Mucosa of descending colon (tissue), 3 donors: Measurements from ENCODE around the gene SPECC1L. TPM values are rescaled to one million over a fixed set of nuclear protein-coding genes. Genes with fewer than 3 reads are reported as not detected.
A peak's percentile ranks its signal among the peaks of the same experiment; 100 is the strongest.

Experiments used
- ATAC-seq: fragments of 200-7000 bp; cut with Tn5 transposase; one replicate; pipeline ENCODE4 v1.9.1; 2020; ENCODE audit warnings: mild to moderate bottlenecking, moderate library complexity
- DNase-seq, 3 donors: peaks; one replicate each; pipeline ENCODE4 v3.0.0-alpha.2; 2020
- H3K36me3 ChIP-seq: fragments of 200-600 bp; one replicate; pipeline ENCODE4 v1.8.0; 2021; ENCODE audit warnings: low read depth, mild to moderate bottlenecking
- H3K4me1 ChIP-seq: fragments of 200-600 bp; one replicate; pipeline ENCODE4 v1.8.0; 2021; ENCODE audit warnings: low read depth, mild to moderate bottlenecking
- H3K4me3 ChIP-seq: fragments of 200-600 bp; one replicate; pipeline ENCODE4 v1.8.0; 2021; ENCODE audit warnings: mild to moderate bottlenecking
- H3K9me3 ChIP-seq: fragments of 200-600 bp; one replicate; pipeline ENCODE4 v1.8.0; 2021; ENCODE audit warnings: mild to moderate bottlenecking
- CTCF ChIP-seq: fragments of 200-600 bp; IDR thresholded peaks from one replicate; pipeline ENCODE4 v1.8.0; 2022; ENCODE audit warnings: antibody characterized with exemption, mild to moderate bottlenecking
- intact Hi-C, 2 donors: fragments of 100-400 bp; cut with DNase I in 1 of 2; cut with micrococcal nuclease in 1 of 2; formaldehyde crosslinking; loops; one replicate each; pipeline versions ENCODE4 v1.11.0 to v1.11.1; 2022; cut with DNase I, micrococcal nuclease
- total RNA-seq, 3 donors: library from RNA; stranded (reverse); fragmentation: NEBNext Ultra II Directional in 2 of 3; extraction: Animal tissue kit (Norgen Biotek cat#: 25700) in 2 of 3; gene quantifications; one replicate each; pipeline versions ENCODE4 v1.2.1 to v1.2.4, GENCODE V29; 2021 to 2023
- donor health status: DM: no; HTN: no; CAD: no; lungs with moderate emphysema.
- donor health status: DM: no; HTN: no; CAD: no.
- donor health status: DM: no; HTN: yes; CAD: no.

Gene SPECC1L
- total RNA-seq, 3 donors from 2014 or later: 78.7 to 116 (median 105) TPM

- H3K9me3 ChIP-seq: no peaks in the 10 kb centered on the region
- peak in 1 of 3 donors; percentile 12 for DNase-seq
- H3K4me1 ChIP-seq: no peaks in the 10 kb centered on the region
- H3K4me3 ChIP-seq: no peak overlapping the region
- TF ChIP-seq CTCF: no peak
- intact Hi-C loops: no loop called here
- ATAC-seq: no peak
- H3K36me3 ChIP-seq: no peaks in the 10 kb centered on the region
These were observed 143.2 kb downstream of the SPECC1L start for GRCh38 chr22:24413736-24414385.

GRCh38 chr22:24414523-24414922, 143.9 kb downstream of the SPECC1L start:
- ATAC-seq (no peak), DNase-seq (no peak)
- Histone ChIP-seq H3K36me3 (no peaks in the 10 kb centered on the region), H3K4me1 (no peaks in the 10 kb centered on the region), H3K4me3 (no peak overlapping the region), H3K9me3 (no peaks in the 10 kb centered on the region)
- TF ChIP-seq CTCF: no peak
- intact Hi-C loops: no loop called here

- intact Hi-C loops: no loop called here
- DNase-seq (no peak), ATAC-seq (peak; percentile 4)
- H3K4me1 ChIP-seq: no peaks in the 10 kb centered on the region
- no peak for TF ChIP-seq CTCF
- H3K36me3 ChIP-seq: no peaks in the 10 kb centered on the region
- no peaks in the 10 kb centered on the region for H3K9me3 ChIP-seq
- no peak overlapping the region for H3K4me3 ChIP-seq
These were observed 144.6 kb downstream of the SPECC1L start for GRCh38 chr22:24414984-24415945.

GRCh38 chr22:24416095-24416494, 145.5 kb downstream of the SPECC1L start:
- no peaks in the 10 kb centered on the region for H3K9me3 ChIP-seq
- TF ChIP-seq CTCF: no peak
- H3K4me3 ChIP-seq: no peak overlapping the region
- H3K4me1 ChIP-seq: no peaks in the 10 kb centered on the region
- no peaks in the 10 kb centered on the region for H3K36me3 ChIP-seq
- no peak for ATAC-seq
- intact Hi-C loops: no loop called here
- no peak for DNase-seq

GRCh38 chr22:24416611-24417010, 146.0 kb downstream of the SPECC1L start:
- Histone ChIP-seq H3K36me3 (no peaks in the 10 kb centered on the region), H3K4me1 (no peaks in the 10 kb centered on the region), H3K9me3 (no peaks in the 10 kb centered on the region), H3K4me3 (no peak overlapping the region)
- DNase-seq (peak in 1 of 3 donors; percentile 9), ATAC-seq (no peak)
- intact Hi-C loops: no loop called here
- TF ChIP-seq CTCF: no peak
